HS-27A (cell line): Measurements from ENCODE around the gene KCNB1.
A peak's percentile ranks its signal among the peaks of the same experiment; 100 is the strongest.

Experiments
- DNase-seq: peaks from one replicate; pipeline ENCODE4 v3.0.0-alpha.2; 2012; ENCODE audit warnings: low read depth, missing footprints

Gene KCNB1

DNA sequence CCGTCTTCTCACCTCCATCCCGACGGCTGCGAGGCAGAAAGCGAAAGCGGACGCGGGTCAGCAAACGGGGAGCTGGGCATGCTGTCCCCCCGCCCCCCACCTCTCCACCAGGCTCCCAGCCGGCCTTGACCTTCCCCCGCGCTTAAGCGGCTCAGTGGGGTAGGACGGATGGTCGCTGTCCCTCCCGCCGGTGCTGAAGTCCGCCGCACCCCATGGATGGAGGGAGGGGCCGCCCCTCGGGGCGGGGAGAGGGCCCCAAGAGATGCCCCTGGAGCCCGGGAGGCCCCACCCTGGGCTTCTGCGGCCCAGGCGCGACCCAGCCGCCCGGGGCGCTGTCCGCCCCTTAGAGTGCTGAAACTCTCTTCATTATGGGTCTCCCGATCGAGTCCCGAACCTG, at the start of gene KCNB1:
Gene KCNB1 (minus strand): TSS at position 48 of the 397 bp plus-strand sequence. CDS start 188 bp downstream, outside the sequence.
- no peak for DNase-seq

DNA sequence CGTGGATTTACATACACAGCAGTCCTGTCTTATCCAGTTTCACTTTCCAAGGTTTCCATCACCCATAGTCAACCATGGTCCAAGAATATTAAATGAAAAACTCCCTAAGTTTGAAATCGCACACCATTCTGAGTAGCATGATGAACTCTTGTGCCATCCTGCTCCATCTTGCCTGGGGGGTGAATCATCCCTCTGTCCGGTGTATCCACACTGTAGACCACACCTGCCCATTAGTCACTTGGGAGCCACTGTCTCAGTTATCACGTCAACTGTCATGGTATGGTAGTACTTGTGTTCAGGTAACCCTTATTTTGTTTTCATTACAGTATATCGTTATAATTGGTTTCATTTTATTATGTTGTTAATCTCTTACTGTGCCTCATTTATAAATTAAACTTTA, 47.0 kb upstream of the KCNB1 start:
- no peak for DNase-seq

GRCh38 chr20:49526568-49526967, 44.1 kb upstream of the KCNB1 start:
- DNase-seq, result no peak

- no peak for DNase-seq
These were observed 43.6 kb upstream of the KCNB1 start for GRCh38 chr20:49526056-49526455.

GRCh38 chr20:49523767-49524360, 41.4 kb upstream of the KCNB1 start:
- DNase-seq, result no peak

- no peak for DNase-seq
These were observed 38.9 kb upstream of the KCNB1 start for GRCh38 chr20:49521356-49521755.

DNA sequence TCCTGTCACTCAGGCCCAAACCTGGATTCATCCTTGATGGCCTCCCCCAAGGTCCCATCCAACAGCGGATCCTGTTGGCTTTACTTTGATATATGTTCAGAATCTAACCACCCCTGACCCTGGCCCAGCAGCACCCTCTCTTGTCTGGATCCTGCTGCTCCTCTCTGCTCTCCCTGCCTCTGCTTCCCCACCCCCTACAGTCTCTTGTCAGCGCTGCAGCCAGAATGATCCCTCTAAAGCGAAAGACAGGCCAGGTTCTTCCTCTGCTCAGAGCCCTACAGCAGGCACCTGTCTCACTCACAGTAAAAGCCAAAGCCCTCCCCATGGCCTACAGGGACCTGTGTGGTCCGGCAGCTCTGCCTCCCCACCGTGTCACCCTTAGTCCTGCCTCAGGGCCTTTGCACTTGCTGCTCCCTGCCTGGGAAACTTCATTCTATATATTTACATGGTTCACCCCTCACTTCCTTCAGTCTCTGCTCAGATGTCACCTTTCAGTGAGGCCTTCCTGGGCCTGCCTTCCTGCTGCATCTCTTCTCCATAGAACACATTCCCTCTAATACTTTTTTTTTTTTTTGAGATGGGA, 37.4 kb upstream of the KCNB1 start:
- DNase-seq, result no peak

DNA sequence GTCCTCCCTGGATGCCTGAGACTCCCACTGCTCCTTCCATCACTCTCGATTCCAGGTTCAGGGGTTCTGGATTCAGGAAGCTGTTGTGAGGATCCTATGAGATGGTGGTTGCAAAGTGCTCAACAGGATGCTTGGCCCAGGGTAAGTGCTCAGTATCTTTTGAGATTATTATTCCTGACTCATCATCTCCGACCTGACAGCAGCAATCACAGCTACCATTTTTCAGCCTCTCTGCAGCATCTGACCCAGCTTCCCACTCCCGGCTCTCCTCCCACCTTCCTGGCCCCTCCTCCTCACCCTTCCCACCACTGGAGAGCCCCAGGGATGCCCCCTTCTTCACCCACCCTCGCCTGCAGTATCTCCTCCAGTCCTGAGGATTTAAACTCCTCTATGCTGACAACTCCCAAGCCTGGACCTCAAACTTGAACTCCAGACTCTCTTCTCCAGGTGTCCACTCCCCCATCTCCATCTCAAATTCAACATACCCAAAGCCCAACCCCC, 36.8 kb upstream of the KCNB1 start:
- DNase-seq, result no peak

DNA sequence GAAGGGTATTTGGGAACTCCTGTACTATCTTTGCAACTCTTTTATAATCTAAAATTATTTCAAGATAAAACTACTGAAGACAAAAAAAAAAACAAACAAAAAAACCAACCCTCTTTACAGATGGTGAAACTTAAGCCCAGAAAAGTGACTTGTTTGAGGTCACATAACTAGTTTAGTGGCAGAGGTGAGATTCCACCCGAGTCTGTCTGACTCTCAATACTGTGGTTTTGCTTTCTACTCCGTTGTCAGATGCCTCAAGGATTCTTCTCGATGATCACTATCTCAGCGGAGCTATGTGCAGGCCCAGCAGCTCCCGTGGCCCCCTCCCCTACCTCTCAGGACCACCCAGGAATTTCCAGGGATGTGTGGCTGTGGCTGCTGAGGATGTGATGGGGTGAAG, 36.1 kb upstream of the KCNB1 start:
- no peak for DNase-seq

DNA sequence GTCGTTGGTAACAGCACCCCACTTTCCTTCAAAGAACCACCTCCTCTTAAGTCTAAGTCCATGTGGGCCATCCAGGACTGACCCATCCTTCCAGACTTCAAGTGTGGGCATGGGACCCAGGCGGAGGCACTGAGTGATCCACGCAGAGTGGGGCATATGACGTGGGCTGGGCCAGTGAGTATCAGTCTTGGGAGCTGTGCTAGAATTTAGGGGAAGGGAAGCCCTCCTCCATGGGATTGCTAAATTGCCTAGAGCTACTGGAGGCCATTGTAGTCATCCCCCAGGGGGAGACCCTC, 35.3 kb upstream of the KCNB1 start:
- DNase-seq, result no peak

- DNase-seq, result no peak
These were observed 34.7 kb upstream of the KCNB1 start for GRCh38 chr20:49516916-49517804.

DNA sequence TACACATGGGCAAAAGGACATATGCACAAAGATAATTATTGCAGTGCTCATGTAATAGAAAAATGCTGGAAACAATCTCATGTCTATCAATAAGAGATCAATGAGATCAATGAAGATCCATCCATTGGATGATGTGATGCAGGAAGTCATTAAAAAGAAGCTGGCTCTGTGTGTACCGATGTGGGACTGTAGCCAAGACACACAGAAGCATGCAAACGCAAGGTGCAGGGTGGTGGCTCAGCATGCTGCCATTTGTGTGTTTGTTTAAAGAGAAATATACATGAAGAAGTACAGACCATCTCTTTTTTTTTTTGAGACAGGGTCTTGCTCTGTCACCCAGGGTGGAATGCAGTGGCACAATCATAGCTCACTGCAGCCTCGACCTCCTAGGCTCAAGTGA, 33.1 kb upstream of the KCNB1 start:
- no peak for DNase-seq

- no peak for DNase-seq
These were observed 31.0 kb upstream of the KCNB1 start for GRCh38 chr20:49513517-49513916.

DNA sequence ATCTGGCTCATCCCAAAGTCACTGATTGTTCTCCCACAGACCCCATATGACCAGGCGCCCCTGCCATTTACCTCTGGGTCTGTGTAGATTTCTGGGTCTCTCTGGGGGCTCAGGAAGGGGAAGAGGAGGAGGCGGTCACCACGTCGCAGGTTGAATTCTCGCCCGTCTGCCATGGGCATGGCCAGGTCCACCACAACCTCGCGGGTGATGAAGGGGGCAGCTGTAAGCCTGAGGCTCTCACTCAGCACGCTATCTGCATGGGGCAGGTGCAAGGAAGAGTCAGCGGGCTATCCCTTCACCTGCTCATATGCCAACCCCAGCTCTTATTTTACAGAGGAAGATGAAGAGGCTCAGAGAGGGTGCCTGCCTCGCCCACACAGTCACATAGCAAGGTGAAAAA, 30.5 kb upstream of the KCNB1 start:
- DNase-seq, result no peak

- no peak for DNase-seq
These were observed 29.5 kb upstream of the KCNB1 start for GRCh38 chr20:49511788-49512525.

- peak; percentile 91 for DNase-seq
These were observed 28.2 kb upstream of the KCNB1 start for GRCh38 chr20:49510562-49511122.

DNA sequence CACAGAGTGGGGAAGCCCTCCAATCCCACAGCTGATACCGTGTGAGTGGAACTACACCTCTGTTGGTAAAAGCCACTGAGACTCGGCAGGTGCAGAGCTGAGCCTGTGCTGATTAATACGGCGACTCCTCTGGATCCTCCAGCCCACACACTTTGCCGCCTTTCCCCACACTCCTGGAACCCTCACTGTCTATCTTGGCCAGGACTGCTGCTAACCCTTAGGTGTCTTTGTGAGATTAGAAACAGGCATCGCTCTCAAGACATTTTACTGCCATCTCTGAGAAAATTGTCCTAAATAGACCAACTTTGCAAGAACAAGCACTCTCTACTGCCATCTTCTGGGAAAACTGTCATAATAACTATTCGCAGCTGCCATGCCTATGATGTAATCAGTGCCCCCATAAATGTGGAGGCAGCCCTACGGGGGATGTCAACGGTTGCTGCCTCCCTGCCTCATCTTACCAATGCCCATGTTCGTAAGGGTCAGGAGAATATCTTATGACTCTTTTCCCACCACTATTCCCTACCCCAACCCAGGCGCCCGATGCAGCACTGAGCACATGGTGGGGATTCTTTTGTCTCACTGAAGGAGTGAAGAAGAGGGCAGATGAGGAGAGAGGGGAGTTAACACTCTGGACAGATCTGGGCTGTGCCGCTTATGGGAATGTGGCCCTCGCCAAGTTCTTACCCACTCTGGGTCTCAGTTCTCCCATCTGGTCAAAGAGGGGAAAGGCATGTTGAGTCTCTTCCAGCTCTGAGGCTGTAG, 26.1 kb upstream of the KCNB1 start:
- DNase-seq, result peak; percentile 14

- DNase-seq, result no peak
These were observed 25.4 kb upstream of the KCNB1 start for GRCh38 chr20:49507741-49508434.

- DNase-seq, result no peak
These were observed 23.1 kb upstream of the KCNB1 start for GRCh38 chr20:49505518-49505917.

GRCh38 chr20:49503176-49503575, 20.7 kb upstream of the KCNB1 start:
- no peak for DNase-seq

- DNase-seq, result peak; percentile 17
These were observed 19.4 kb upstream of the KCNB1 start for GRCh38 chr20:49501917-49502316.
